H1 (cell line): ENCODE results near the gene IQCH. TPM values are rescaled to one million over a fixed set of nuclear protein-coding genes. Genes with fewer than 3 reads are reported as not detected.

Experiments used
- CTCF ChIA-PET: fragments of 300-600 bp; sonication (Branson Sonifier 250); formaldehyde crosslinking; loops from one replicate; lab custom pipeline; 2021; ENCODE audit not compliant: partially characterized antibody; lab: Charles Lee
- POLR2A ChIA-PET: fragments of 300-600 bp; sonication (Branson Sonifier 250); formaldehyde crosslinking; loops from one replicate; lab custom pipeline; 2021; ENCODE audit warnings: inconsistent platforms; ENCODE audit not compliant: partially characterized antibody; lab: Charles Lee
- DNase-seq, 2 experiments: peaks; one replicate each; pipeline versions ENCODE4 v3.0.0 to v3.0.0-alpha.2; 2010 to 2022; ENCODE audit warnings: low spot score in 2 of 2, low read depth in 1 of 2, mixed read lengths in 1 of 2
- FAIRE-seq: peaks from 2 replicates; lab custom pipeline; 2011; peaks lifted over from hg19 to GRCh38; lab: Jason Lieb, UNC
- H2AFZ ChIP-seq: 2 replicates; pipeline ENCODE4 v1.8.1; 2012; ENCODE audit warnings: low read length, inconsistent platforms
- H2AK5ac ChIP-seq: 2 replicates; pipeline ENCODE4 v1.6.1; 2013; ENCODE audit warnings: low read depth, low read length
- H2BK120ac ChIP-seq: replicated peaks from 2 replicates; pipeline ENCODE3; 2013; ENCODE audit warnings: low read depth, low read length, inconsistent platforms
- H2BK12ac ChIP-seq: 2 replicates; pipeline ENCODE4 v1.6.1; 2013; ENCODE audit warnings: low read depth, low read length
- H2BK15ac ChIP-seq: 2 replicates; pipeline ENCODE4 v1.6.1; 2013; ENCODE audit warnings: low read length
- H2BK20ac ChIP-seq: 2 replicates; pipeline ENCODE4 v1.6.1; 2013; ENCODE audit warnings: low read length
- H2BK5ac ChIP-seq: 2 replicates; pipeline ENCODE4 v1.6.1; 2013; ENCODE audit warnings: low read depth, low read length
- H3K14ac ChIP-seq: 2 replicates; pipeline ENCODE4 v1.6.1; 2013; ENCODE audit warnings: inconsistent platforms; ENCODE audit not compliant: insufficient read length
- H3K18ac ChIP-seq: 2 replicates; pipeline ENCODE4 v1.6.1; 2013; ENCODE audit warnings: low read length; ENCODE audit errors: extremely low read depth
- H3K23ac ChIP-seq: 2 replicates; pipeline ENCODE4 v1.6.1; 2013; ENCODE audit warnings: inconsistent platforms; ENCODE audit not compliant: insufficient read length
- H3K23me2 ChIP-seq: 2 replicates; pipeline ENCODE4 v1.6.1; 2013; ENCODE audit warnings: low read depth, low read length
- H3K27ac ChIP-seq: 2 replicates; pipeline ENCODE4 v1.6.1; 2011; ENCODE audit warnings: low read depth, low read length, inconsistent platforms
- H3K27me3 ChIP-seq, 4 experiments: replicated peaks in 1 of 4; 1 replicate in 1 of 4; 2 replicates in 3 of 4; pipeline versions ENCODE4 v1.6.1 to v1.8.1; 2011 to 2013; ENCODE audit warnings: low read length in 3 of 4, mild to moderate bottlenecking in 3 of 4, inconsistent platforms in 2 of 4, mixed read lengths in 2 of 4, moderate library complexity in 1 of 4; ENCODE audit not compliant: control insufficient read depth in 3 of 4, insufficient read depth in 3 of 4; ENCODE audit errors: extremely low read depth in 1 of 4
- H3K36me3 ChIP-seq, 4 experiments: 2 replicates each; pipeline versions ENCODE4 v1.6.1 to v1.8.1; 2011 to 2013; ENCODE audit warnings: mild to moderate bottlenecking in 4 of 4, low read length in 3 of 4, moderate library complexity in 2 of 4, control low read depth in 1 of 4, inconsistent platforms in 1 of 4; ENCODE audit not compliant: insufficient read depth in 4 of 4, control insufficient read depth in 2 of 4
- H3K4ac ChIP-seq: replicated peaks from 2 replicates; pipeline ENCODE3; 2013; ENCODE audit warnings: low read length, low read depth, mixed read lengths, inconsistent platforms; ENCODE audit not compliant: insufficient read length
- H3K4me1 ChIP-seq, 4 experiments: replicated peaks in 1 of 4; 1 replicate in 1 of 4; 2 replicates in 3 of 4; pipeline versions ENCODE4 v1.6.1 to v1.8.1; 2011 to 2013; ENCODE audit warnings: low read length in 3 of 4, inconsistent platforms in 2 of 4, mixed read lengths in 1 of 4; ENCODE audit not compliant: insufficient read depth in 4 of 4, control insufficient read depth in 3 of 4
- H3K4me2 ChIP-seq, 2 experiments: 2 replicates each; pipeline versions ENCODE4 v1.6.1 to v1.8.1; 2011 to 2013; ENCODE audit warnings: low read depth in 2 of 2, low read length in 2 of 2, control low read depth in 1 of 2, inconsistent platforms in 1 of 2, mild to moderate bottlenecking in 1 of 2; ENCODE audit not compliant: insufficient read depth in 1 of 2
- H3K4me3 ChIP-seq, 4 experiments: fragments of 200-600, 300-600 bp in 1 of 4; sonication (generic), shearing (Covaris generic), sonication (Bioruptor Twin) in 1 of 4; 2 replicates each; pipeline versions ENCODE4 v1.5.1 to v1.8.1; 2011 to 2016; ENCODE audit warnings: low read length in 4 of 4, low read depth in 3 of 4, control low read depth in 2 of 4, inconsistent platforms in 2 of 4, mild to moderate bottlenecking in 2 of 4, mixed read lengths in 1 of 4, moderate library complexity in 1 of 4; ENCODE audit not compliant: insufficient read depth in 2 of 4; ENCODE audit errors: extremely low read depth in 1 of 4
- H3K56ac ChIP-seq: replicated peaks from 2 replicates; pipeline ENCODE3; 2013; ENCODE audit warnings: low read depth, mild to moderate bottlenecking, mixed read lengths, low read length, inconsistent platforms; ENCODE audit not compliant: insufficient read length
- H3K79me1 ChIP-seq: 2 replicates; pipeline ENCODE4 v1.6.1; 2013; ENCODE audit warnings: low read depth, low read length, control low read depth
- H3K79me2 ChIP-seq, 2 experiments: 2 replicates each; pipeline versions ENCODE4 v1.6.1 to v1.8.1; 2012 to 2013; ENCODE audit warnings: low read length in 2 of 2, mild to moderate bottlenecking in 2 of 2, inconsistent platforms in 1 of 2; ENCODE audit not compliant: insufficient read depth in 2 of 2, control insufficient read depth in 1 of 2
- H3K9ac ChIP-seq, 4 experiments: replicated peaks in 1 of 4; 1 replicate in 1 of 4; 2 replicates in 3 of 4; pipeline versions ENCODE4 v1.6.1 to v1.8.1; 2011 to 2013; ENCODE audit warnings: low read depth in 3 of 4, low read length in 3 of 4, control low read depth in 2 of 4, mild to moderate bottlenecking in 2 of 4, moderate library complexity in 2 of 4, inconsistent platforms in 1 of 4; ENCODE audit errors: extremely low read depth in 1 of 4
- H3K9me3 ChIP-seq, 2 experiments: 2 replicates each; pipeline versions ENCODE4 v1.6.1 to v1.8.1; 2012 to 2013; ENCODE audit warnings: mild to moderate bottlenecking in 2 of 2, moderate library complexity in 2 of 2, control low read depth in 1 of 2, inconsistent platforms in 1 of 2, low read depth in 1 of 2, low read length in 1 of 2, mixed read lengths in 1 of 2; ENCODE audit not compliant: insufficient read depth in 2 of 2
- H4K20me1 ChIP-seq, 2 experiments: replicated peaks in 1 of 2; 2 replicates each; pipeline versions ENCODE3 to v1.8.1; 2011 to 2013; ENCODE audit warnings: inconsistent platforms in 2 of 2, low read length in 2 of 2, mild to moderate bottlenecking in 1 of 2; ENCODE audit not compliant: insufficient read depth in 2 of 2, control insufficient read depth in 1 of 2
- H4K5ac ChIP-seq: 2 replicates; pipeline ENCODE4 v1.6.1; 2013; ENCODE audit warnings: low read length, low read depth, mixed read lengths, inconsistent platforms; ENCODE audit not compliant: insufficient read length
- H4K8ac ChIP-seq: 2 replicates; pipeline ENCODE4 v1.8.0; 2013; ENCODE audit warnings: mild to moderate bottlenecking, moderate library complexity, low read length, inconsistent platforms; ENCODE audit not compliant: insufficient read depth; ENCODE audit errors: extremely low read depth
- H4K91ac ChIP-seq: replicated peaks from 2 replicates; pipeline ENCODE3; 2013; ENCODE audit warnings: low read length, mixed read lengths, inconsistent platforms; ENCODE audit not compliant: insufficient read length
- CBX8 ChIP-seq: fragments of 300-800, 300-1000 bp; sonication (generic); IDR thresholded peaks from 2 replicates; pipeline ENCODE4 v1.7.1; 2016; ENCODE audit warnings: low read depth, low read length, borderline replicate concordance
- CREB1 ChIP-seq: IDR thresholded peaks from 2 replicates; pipeline ENCODE4 v1.6.1; 2012; ENCODE audit warnings: inconsistent platforms
- HDAC2 ChIP-seq, 2 experiments: fragments of 300-600 bp in 1 of 2; sonication (generic) in 1 of 2; IDR thresholded peaks; 2 replicates each; pipeline ENCODE4 v1.6.1; 2011 to 2012; ENCODE audit warnings: low read depth in 2 of 2, low read length in 2 of 2, mild to moderate bottlenecking in 2 of 2, moderate library complexity in 2 of 2, borderline replicate concordance in 1 of 2, inconsistent platforms in 1 of 2
- POU5F1 ChIP-seq: IDR thresholded peaks from 2 replicates; pipeline ENCODE4 v1.6.1; 2011; ENCODE audit warnings: low read depth, mild to moderate bottlenecking, low read length, moderate library complexity
- RBBP5 ChIP-seq: IDR thresholded peaks from 2 replicates; pipeline ENCODE4 v1.7.1; 2012; ENCODE audit warnings: low read depth, mild to moderate bottlenecking, inconsistent platforms, low read length, moderate library complexity, borderline replicate concordance
- SUZ12 ChIP-seq: fragments of 200-600 bp; sonication (generic); IDR thresholded peaks from 2 replicates; pipeline ENCODE4 v1.6.1; 2012; ENCODE audit warnings: mild to moderate bottlenecking, inconsistent platforms, low read length, moderate library complexity, mixed read lengths
- WGBS, 2 experiments: shearing (Covaris generic) in 1 of 2; methylation state at CpG; one replicate each; pipeline versions ENCODE4 v1.1.6 to v1.1.7; 2013 to 2015; ENCODE audit warnings: low lambda C conversion rate in 2 of 2, mixed read lengths in 2 of 2, inconsistent platforms in 1 of 2, low coverage in 1 of 2, missing lambda C conversion rate in 1 of 2; ENCODE audit not compliant: insufficient replicate concordance in 2 of 2, insufficient coverage in 1 of 2, insufficient read length in 1 of 2; ENCODE audit errors: extremely low coverage in 1 of 2, missing lambda C conversion rate in 1 of 2; 5-methylcytosine and 5-hydroxymethylcytosine counted together
- polyA plus RNA-seq, 7 experiments: library from polyadenylated mRNA; depleted of rRNA in 3 of 7; stranded (reverse) in 5 of 7; unstranded in 2 of 7; fragments of >200 nt in 5 of 7; fragments of 200-250 nt in 2 of 7; gene quantifications; 1 replicate in 5 of 7; 2 replicates in 1 of 7; 4 replicates in 1 of 7; pipeline versions ENCODE4 v1.2.1 to v1.2.3, GENCODE V29; 2011 to 2013; ENCODE audit warnings: missing spikeins in 2 of 7, mixed read lengths in 2 of 7
- total RNA-seq: library from RNA; stranded (reverse); fragmentation: NEBNext Ultra II Directional; extraction: Animal tissue kit (Norgen Biotek cat#: 25700); gene quantifications from 2 replicates; pipeline ENCODE4 v1.2.1, GENCODE V29; 2021

Gene IQCH
- total and polyA plus RNA-seq, 2 of the 8 experiments (the other 6 are each of a cell fraction or from before 2014, with no cell fraction given), result 0.60 to 1.9 TPM

DNA sequence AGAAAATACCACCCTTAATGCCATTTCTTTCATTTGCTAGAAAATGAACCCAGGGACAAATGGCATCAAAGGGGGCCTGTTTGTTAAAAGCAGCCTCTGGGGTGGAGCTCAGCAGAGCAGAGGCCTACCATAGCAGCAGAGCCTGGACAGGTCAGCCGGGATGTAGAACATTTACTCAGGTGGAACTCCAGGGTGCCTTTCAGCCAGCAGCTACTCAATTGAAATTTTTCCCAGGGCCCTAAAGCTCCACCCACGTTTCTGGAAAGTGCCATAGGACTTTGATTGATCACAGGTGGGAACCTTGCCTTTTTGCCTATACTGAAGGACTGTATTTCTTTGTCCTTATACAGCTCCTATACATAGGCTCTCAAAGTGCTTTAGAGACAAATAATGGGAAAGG is 191.9 kb downstream of the IQCH start:
- H2BK120ac ChIP-seq, result no peak overlapping the region
- no peaks in the 10 kb centered on the region for H4K20me1 ChIP-seq
- no peak overlapping the region for H2AK5ac ChIP-seq
- WGBS, 2 experiments, result 52% methylated on average over 2 of the region's 2 CpGs; no CpG with 5 or more reads in 1 of the 2 experiments
- no peaks in the 10 kb centered on the region for H3K23me2 ChIP-seq
- no peak overlapping the region for H2BK12ac ChIP-seq
- H3K18ac ChIP-seq, result no peak overlapping the region
- no peaks in the 10 kb centered on the region for H3K79me1 ChIP-seq
- no peak overlapping the region for H4K91ac ChIP-seq
- no peak overlapping the region for H3K27ac ChIP-seq
- H4K5ac ChIP-seq, result no peak overlapping the region
- H3K9me3 ChIP-seq, result no peaks in the 10 kb centered on the region
- H3K4me3 ChIP-seq, result no peak overlapping the region
- ChIA-PET POLR2A (no interaction called here), CTCF (interaction anchor here (0.6 to 4.5 kb wide), 3 partner anchors 12 to 265 kb away, joined by 3 to 31 read pairs (median 17); no protein-coding TSS in a partner anchor)
- no peak overlapping the region for H3K14ac ChIP-seq
- TF ChIP-seq CREB1 (no peak), HDAC2 (IDR thresholded peaks at IDR 0.05; ENCODE audit: borderline replicate concordance in 1 of 2, low read depth in 2 of 2, low read length in 2 of 2) (no peak), CBX8 (no peak), RBBP5 (no peak), SUZ12 (no peak), POU5F1 (no peak)
- H3K56ac ChIP-seq, result no peak overlapping the region
- H3K27me3 ChIP-seq, result no peaks in the 10 kb centered on the region
- no peaks in the 10 kb centered on the region for H3K36me3 ChIP-seq
- no peak overlapping the region for H3K4ac ChIP-seq
- H2BK20ac ChIP-seq, result no peak overlapping the region
- FAIRE-seq (no peak), DNase-seq (no peak)
- H3K23ac ChIP-seq, result no peak overlapping the region
- no peak overlapping the region for H3K4me2 ChIP-seq
- no peak overlapping the region for H2BK15ac ChIP-seq
- no peak overlapping the region for H4K8ac ChIP-seq
- no peaks in the 10 kb centered on the region for H3K79me2 ChIP-seq
- no peak overlapping the region for H2BK5ac ChIP-seq
- H3K9ac ChIP-seq, result no peak overlapping the region
- H2AFZ ChIP-seq, result no peak overlapping the region
- H3K4me1 ChIP-seq, result no peaks in the 10 kb centered on the region
